Measurements from ENCODE around the gene UBAC1. TPM values are rescaled to one million over a fixed set of nuclear protein-coding genes. Genes with fewer than 3 reads are reported as not detected.

The UBAC1 gene, protein sequence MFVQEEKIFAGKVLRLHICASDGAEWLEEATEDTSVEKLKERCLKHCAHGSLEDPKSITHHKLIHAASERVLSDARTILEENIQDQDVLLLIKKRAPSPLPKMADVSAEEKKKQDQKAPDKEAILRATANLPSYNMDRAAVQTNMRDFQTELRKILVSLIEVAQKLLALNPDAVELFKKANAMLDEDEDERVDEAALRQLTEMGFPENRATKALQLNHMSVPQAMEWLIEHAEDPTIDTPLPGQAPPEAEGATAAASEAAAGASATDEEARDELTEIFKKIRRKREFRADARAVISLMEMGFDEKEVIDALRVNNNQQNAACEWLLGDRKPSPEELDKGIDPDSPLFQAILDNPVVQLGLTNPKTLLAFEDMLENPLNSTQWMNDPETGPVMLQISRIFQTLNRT
- 35.5 TPM for total RNA-seq

DNA sequence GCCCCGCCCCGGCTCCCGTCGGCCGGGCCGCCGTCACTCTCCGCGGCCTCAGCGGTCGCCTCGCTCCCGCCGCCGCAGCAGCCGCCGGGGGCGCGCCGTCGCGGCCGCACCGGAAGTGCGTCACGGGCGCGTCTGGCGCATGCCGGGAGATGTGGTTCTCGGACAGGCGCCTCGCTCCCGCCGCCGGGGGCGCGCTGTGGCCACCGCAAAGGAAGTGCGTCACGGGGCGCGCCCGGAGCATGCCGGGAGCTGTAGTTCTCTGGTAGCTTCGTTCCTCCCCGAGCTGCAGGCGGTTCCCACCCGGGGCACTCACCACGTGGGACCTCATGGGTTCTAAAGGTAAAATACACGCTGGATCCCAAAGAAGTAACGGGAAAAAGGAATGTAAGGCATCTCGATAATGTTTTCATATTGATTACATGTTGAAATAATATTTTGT, at the start of gene UBAC1:
Gene UBAC1, minus strand, starts transcription at position 97 of the 439 bp plus-strand sequence. CDS start 211 bp downstream, outside the sequence.
- no peak for FAIRE-seq
- peak; percentile 100 for DNase-seq (ENCODE audit: low spot score in 2 of 2)

DNA sequence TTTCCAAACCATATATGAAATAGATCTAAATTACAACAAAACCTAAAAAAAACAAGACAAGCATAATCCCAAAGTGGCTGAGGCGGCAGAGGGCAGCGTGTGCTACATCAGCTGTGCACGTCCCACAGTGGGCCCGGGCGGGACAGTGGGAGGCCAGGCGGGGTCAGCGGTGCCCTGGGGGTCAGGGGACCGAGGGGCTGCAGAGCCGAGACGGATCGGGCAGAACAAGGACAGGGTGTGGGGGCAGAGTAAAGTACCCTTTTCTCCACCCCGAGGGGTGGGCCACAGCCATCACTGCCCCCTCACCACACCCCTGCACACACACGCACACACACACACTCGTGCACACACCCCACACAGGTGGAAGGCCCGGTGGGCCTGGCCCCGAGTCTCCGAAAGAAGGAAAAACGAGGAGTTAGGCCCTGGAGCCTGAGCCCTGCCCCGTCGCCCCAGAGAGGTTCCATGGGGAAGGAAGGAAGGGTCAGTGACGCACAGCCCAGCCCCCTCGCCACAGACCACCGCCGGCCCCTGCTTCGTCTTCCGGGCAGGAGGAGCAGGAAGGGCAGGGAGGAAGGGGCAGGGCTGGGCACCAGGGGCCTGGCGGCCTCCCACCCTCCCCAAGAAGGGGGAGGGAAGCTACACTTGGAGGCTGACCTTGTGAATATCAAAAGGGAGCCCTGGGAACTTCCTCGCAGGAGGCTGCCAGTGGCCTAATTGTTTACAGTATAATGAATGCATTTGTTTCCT, 49.6 kb upstream of the UBAC1 start:
- FAIRE-seq, result no peak
- DNase-seq (ENCODE audit: low spot score in 2 of 2), result no peak

DNA sequence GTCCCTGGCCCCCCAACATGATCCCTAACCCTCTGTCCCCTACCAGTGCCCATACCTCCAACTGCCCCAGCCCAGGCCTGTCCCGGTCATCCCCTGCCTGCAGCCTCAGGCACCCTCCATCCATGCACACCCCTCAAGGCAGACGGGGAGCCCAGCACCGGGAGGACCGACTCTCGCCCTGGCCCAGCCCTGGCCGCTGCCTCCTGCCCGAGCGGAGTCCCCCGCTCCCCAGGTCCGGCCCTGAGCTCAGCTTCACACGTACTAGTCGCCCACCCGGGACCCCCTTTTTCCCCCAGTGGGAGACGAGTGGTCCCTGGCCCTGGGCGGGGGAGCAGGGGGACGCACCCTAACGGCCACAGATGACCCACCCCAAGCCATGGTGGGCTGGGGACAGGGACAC, 49.0 kb upstream of the UBAC1 start:
- FAIRE-seq, result no peak
- no peak for DNase-seq (ENCODE audit: low spot score in 2 of 2)

DNA sequence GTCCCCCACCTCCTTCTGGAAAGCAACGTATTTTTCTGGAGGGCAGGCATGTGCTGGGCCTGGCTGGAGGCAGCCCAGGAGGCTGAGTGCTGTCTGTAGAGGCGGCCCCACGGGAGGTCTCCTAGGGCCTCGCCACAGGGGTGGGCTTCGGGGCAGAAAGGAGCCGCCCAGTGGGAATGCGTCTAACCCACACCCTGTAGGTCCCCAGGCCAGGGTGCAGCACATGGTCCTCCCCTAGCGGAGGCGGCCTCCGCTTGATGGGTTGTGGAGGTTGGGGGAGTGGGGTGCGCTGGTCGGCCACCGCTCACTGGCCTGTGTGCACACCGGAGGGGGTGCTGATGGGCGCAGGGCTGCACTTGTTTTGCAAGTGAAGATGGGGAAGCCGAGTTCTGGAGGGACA, 48.3 kb upstream of the UBAC1 start:
- FAIRE-seq, result no peak
- no peak for DNase-seq (ENCODE audit: low spot score in 2 of 2)

DNA sequence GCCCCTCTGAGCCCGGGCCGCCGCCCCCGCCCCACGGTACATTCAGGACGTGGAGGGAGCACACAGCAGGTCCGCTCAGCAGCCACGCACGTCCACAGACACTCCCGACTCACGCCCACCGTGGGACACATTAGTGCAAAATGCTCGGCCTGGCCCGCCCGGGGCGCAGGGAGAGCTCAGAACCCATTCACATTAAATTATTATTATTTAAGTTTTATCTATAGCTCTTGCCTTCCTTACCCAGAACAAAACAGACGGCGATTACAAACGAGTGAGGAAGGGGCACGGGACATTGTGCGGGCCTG, 47.5 kb upstream of the UBAC1 start:
- DNase-seq (ENCODE audit: low spot score in 2 of 2) (no peak), FAIRE-seq (no peak)

DNA sequence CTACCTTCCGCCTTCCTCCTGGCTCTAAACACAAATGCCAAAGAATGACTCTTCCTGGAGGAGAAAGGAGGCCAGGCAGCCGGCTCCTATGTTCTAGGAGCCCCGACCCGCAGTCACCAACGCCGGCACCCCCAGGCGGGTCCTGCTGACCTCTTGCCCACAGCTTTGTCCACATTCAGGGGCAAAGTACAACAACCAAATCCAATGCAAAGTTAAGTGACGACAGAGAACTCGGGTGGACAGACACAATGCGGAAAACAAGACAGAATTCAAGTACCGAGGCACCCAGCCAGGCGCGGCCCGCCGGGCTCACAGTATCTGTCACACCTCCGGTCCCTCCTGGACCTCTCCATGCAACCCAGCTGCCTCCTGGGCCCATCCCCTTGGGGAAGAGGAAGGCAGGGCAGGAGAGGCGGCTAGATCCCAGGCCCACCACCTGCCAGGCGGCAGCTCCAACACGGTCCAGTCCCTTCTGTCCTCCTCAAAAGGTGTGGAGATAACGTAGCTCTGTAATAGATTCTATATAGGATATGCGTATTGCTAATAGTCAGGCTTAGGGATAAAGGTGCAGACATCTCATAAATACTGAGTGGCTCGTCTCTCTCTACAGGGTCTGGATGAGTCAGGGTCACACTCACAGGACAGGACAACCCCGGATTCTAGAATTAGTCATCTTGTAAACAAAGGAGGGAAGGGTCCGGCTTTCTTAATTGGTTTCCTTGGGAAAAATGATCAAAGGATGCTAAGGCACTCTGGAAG, 46.9 kb upstream of the UBAC1 start:
- FAIRE-seq (no peak), DNase-seq (ENCODE audit: low spot score in 2 of 2) (peak in 1 of 2 donors; percentile 51)

DNA sequence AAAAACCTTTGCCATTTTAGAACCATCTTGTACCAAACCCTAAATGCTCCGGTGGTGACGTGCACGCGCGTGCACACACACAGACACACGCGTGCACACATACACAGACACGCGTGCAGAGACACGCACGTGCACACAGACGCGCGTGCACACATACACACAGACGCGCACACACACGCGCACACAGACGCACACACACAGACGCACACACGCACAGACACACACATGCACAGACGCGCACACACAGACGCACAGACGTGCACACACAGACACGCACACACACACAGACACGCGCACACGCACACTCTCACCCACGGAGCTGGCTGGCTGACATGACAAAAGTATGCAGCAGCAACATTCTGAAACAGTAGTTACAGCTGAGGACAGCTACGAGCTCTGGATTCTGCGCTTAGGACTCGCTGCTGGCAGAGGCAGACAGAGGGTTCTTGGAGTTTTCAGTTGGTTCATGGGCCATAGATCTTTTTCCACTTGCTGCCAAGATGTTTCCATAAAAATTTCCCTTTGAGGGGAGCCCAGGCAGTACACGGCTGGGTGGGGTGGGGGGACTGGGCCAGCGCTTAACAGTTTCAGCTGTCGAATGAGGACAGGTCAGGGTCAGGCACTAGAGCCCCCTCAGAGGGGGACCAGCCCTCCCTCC, 46.2 kb upstream of the UBAC1 start:
- DNase-seq (ENCODE audit: low spot score in 2 of 2) (no peak), FAIRE-seq (no peak)

DNA sequence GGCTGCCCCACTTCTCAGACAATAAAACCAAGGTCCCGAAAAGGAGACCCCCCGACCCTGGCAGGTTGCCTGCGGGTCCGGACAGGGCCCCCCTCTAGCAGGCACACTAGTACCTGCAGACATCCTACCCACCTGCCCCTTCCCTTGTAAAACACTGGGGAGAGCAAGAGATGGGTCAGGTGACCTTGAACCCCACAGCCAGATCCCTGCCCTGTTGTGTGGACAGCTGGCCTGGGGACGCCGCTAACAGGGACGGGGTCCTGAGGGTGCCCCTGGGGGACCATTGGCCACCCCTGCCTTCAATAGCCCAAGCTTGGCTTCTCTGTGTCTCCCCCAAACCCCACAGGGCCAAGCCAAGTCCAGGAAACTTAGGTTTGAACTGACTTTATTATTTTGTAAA, 45.0 kb upstream of the UBAC1 start:
- no peak for FAIRE-seq
- no peak for DNase-seq (ENCODE audit: low spot score in 2 of 2)

DNA sequence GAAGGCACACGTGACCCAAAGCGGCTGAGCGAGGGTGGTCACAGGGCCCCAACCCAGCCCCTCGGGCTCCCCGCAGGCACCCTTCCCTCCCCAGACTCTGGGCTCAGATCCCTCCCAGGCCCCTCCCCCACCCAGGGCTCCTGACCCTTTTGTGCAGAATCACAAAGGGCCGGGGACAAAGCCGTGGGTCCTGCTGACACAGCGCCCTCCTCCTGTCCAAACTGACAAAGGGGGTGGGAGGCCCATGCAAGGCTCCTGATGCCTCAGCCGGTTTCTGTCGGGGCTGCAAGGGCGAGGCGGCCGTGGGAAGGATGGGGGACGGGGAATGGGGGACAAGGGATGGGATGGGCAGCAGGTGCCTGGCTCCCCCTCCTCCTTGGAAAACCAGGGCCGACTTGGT, 43.5 kb upstream of the UBAC1 start:
- no peak for FAIRE-seq

DNA sequence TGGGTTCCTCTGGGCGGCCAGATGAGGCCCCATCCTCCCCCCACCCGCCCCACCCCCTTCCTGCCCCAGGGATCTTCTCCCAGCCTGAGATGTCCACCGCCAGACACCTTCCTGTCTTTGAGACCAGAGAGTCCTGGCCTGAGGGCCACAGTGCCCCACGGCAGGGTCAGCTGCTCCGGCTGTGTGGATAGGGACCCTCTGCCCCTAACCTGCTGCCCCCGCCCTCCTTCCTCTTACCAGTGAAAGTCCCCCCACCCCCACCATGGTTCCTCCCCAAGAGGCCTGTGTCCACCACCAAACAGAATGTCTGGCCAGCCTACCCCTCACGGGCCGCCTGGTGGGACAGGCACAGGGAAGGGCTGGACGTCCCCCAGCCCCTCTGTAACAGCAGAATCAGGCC, 43.0 kb upstream of the UBAC1 start:
- DNase-seq (ENCODE audit: low spot score in 2 of 2) (no peak), FAIRE-seq (no peak)

More for the DNA sequence above, 43.5 kb upstream of the UBAC1 start:
- DNase-seq (ENCODE audit: low spot score in 2 of 2), result no peak

DNA sequence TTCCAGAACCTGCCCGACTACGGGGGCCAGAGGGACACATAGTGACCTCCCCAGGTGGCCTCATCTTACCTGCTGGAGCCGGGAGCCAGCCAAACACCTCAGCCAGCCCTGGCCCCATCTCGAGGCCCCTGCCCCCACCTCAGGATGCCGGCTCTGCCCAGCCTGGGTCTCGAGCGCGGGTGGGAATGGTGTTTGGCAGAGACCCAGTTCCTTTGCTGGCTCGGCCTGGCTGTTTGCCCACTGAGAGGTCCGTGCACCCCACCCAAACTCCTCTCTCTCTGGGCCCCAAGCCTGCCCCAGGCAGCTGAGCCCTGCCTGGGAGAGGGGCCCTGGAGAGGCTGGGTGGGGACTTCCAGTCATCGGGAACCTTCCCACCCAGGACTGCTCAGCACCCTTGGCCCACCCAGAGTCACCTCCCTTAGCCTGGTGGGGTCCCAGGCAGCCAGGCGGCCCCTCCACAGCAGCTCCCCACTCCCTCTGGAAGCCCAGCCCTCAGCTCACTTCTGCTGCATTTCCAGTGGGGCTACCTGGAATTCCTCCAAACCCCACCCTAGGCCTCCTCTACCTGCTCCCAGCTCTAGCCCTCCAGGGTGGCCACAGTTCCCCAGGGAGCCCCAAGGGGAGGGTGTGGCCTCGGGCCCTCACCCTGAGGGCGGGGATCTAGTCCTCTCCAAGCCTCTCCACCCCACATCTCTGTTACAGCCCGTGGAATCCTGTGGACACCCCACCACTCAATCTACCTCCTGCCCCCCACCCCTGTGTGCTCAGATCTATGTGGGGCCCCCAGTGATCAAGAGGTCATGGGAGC, 42.4 kb upstream of the UBAC1 start:
- FAIRE-seq, result no peak
- no peak for DNase-seq (ENCODE audit: low spot score in 2 of 2)

DNA sequence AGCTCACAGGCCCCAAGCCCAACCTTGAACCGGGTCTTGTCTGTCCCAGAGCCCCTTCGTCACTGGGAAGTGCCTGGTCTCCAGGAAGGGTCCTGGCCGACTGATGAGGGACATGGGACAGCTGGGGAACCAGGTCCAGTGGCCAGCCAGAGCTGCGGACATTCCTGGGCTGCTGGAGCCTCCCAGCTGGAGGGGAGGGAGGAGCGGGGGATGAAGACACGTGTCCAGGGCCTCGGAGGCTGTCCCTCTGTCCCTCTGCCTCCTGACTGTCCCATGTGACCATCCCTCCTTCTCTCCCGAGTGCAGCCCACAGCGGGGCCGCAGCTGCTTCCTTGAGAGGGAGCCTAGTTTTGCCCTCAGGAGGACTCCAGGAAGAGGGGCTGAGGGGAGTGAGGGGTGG, 41.7 kb upstream of the UBAC1 start:
- DNase-seq (ENCODE audit: low spot score in 2 of 2) (no peak), FAIRE-seq (no peak)

DNA sequence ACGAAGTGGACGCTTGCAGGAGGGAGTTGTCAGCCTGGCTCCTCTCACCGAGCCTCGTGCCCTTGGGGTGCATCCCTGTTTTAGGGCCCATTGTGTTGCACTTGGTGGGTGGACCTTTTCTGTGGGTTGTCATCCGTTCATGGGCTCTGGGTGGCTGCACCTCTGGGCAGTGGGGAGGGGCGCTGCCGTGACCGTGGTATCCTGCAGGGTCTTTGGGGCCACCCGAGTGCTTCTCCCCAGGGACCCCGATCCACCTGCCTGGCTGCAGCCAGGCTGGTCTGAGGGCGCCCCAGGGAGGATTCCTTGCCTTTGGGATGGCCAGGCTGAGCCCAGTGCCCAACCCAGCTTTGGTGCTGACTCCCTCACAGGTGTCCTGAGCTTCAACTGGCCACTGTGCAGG, 41.0 kb upstream of the UBAC1 start:
- DNase-seq (ENCODE audit: low spot score in 2 of 2), result no peak
- no peak for FAIRE-seq

DNA sequence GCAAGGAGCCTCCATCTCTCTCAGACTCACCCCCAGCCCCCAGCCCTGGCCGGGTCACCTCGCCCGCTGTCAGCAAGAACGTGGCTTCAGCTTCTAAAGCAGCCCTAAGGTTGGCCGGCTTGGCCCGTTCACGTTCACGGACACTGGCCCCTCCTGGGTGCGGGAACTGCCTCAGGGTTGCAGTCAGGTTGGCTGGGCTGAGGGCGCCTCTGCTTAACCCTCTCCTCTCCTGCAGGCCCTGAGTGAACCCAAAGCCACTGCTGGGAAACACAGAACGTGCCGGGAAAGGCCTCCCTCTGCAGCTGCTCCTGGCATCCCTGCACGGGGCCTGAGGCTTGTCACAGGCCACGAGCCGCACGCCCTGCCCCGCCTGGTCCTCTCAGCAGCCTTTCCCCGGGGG, 40.1 kb upstream of the UBAC1 start:
- FAIRE-seq (no peak), DNase-seq (ENCODE audit: low spot score in 2 of 2) (no peak)

DNA sequence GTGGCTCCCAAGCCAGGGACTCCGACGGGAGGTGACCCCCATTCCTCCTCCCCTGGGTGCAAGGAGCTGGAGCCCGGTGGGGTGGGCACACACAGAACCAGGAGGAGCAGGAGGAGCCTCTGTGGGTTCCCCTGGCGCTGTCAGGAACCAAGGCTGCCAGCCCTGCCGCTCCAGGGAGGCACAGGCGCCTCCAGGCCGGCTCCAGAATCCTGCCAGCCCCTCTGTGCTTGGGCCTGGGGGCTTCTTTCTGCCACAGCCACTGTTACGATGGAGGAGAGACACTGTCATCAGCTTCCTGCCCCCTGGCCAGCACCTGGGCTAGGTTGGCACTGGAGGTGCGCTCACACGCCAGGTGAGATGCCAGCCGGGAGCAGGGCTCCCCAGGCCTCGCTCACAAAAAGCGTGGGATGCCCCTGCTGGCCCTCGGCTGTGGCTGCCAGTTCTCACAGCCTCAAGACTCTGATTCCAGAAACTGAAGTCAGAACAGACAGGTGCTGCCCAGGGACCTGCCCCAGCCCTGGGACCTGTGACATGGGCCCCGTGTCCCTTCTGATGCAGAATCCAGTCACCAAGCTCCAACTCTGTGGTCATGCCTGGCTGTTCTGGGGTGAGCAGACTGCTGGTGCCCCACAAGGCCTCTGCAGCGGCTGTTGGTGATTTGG, 37.4 kb upstream of the UBAC1 start:
- DNase-seq (ENCODE audit: low spot score in 2 of 2), result no peak
- no peak for FAIRE-seq

DNA sequence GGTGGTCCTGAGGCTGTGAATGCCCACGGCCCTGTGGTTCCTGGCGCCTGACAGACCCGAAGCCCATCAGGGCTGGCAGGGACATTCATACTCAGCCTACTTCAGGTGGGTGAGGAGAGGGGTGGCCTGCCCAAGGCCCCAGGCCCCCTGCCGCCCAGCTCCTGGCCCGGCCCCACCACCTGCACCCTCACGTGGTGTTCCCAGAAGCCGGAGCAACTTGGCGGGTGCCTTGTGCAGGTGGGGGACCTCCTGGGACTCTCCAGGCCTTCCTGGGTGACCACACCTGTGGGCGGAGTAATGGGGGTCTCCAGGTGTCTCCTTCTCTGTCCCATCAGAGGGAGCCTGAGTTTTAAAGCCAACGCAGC, 36.8 kb upstream of the UBAC1 start:
- DNase-seq (ENCODE audit: low spot score in 2 of 2) (no peak), FAIRE-seq (no peak)

DNA sequence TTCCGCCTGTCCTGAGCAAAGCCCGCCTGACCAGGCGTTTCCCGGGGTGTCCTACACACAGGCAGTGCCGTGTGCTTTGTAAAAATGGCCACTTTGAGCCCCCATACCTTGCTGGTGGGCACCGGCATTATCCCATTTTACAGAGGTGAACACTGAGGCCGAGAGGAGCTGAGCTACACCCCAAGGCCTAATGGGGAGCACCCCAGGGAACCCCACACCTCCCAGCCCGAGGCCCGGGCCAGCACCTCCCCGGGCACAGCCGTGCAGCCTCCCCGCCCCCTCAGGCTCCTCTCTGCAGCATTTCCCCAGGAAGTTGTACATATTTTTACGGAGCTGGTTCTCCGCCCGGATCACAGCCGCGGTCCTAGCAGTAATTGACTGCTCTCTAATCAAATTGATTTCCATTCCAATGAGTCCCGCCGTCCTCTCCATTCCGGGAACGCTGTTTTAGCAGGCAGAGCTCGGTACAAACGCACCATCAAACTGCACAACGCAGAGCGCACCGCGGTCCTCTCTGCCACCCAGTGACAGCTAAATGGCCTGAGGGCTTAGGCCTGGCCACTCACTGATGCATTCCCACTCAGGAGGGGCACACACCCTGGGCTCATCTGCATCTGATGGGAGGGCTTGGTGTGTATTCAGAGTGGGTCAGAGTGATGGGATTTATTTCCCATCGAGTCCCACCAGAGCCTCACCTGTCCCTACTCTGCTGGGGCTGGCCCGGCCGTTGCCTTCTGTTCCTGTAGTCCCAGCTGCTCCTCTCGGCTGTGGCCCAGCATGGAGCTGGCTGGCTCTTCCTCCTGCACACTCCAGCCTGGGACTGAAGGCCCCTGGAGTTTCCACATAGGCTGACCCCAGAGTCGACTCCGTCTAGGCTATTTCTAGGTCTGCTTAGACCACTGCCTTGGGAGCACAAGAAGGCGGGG, 36.2 kb upstream of the UBAC1 start:
- DNase-seq (ENCODE audit: low spot score in 2 of 2), result no peak
- FAIRE-seq, result no peak

DNA sequence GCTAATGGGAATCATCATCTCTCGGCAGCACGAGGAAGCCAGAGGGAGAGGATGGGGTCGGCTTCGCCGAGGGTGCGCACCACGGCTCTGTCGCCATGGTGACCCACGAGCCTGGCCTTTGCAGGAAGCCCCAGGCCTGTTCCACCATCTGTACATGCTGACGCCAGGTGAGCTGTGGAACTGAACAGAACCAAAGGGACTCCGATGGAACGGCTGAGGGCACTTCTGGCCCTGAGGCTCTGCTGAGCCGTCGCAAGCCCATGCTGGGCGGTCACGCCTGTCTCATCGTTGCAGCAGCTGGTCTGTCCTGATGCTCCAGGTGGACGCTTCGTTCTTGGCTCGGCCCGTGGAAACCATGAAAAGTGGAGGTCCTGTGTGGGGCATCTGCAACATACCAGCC, 34.6 kb upstream of the UBAC1 start:
- DNase-seq (ENCODE audit: low spot score in 2 of 2), result no peak
- no peak for FAIRE-seq

Data from frontal cortex (tissue), 4 donors.